T-helper 17 cell (primary cell): ENCODE results near the gene SYT3. TPM values are rescaled to one million over a fixed set of nuclear protein-coding genes. Genes with fewer than 3 reads are reported as not detected.

Source experiments
- ATAC-seq: fragments of 150-1000 bp; cut with Tn5 transposase; 2 replicates; pipeline ENCODE4 v1.10.0; 2021; ENCODE audit warnings: mild to moderate bottlenecking, moderate library complexity
- DNase-seq, 3 donors: peaks; one replicate each; pipeline versions ENCODE4 v3.0.0 to v3.0.0-alpha.2; 2020 to 2021
- H3K9me3 ChIP-seq: one replicate; pipeline ENCODE4 v1.7.0; 2013; ENCODE audit warnings: low read length, mild to moderate bottlenecking; ENCODE audit not compliant: control insufficient read depth, poor library complexity, severe bottlenecking
- H3K27ac Mint-ChIP-seq: one replicate; pipeline ENCODE4 v1.8.0; 2022; ENCODE audit warnings: mild to moderate bottlenecking, moderate library complexity, mixed read lengths
- H3K27me3 Mint-ChIP-seq: one replicate; pipeline ENCODE4 v1.8.0; 2022; ENCODE audit warnings: mixed read lengths
- H3K36me3 Mint-ChIP-seq: one replicate; pipeline ENCODE4 v1.8.0; 2022; ENCODE audit warnings: low read depth, mixed read lengths
- H3K4me1 Mint-ChIP-seq: one replicate; pipeline ENCODE4 v1.8.0; 2022; ENCODE audit warnings: mild to moderate bottlenecking, mixed read lengths
- H3K4me3 Mint-ChIP-seq: one replicate; pipeline ENCODE4 v1.8.0; 2022; ENCODE audit warnings: mild to moderate bottlenecking, moderate library complexity, mixed read lengths
- total RNA-seq, 4 donors: library from RNA in 2 of 4; stranded (reverse) in 2 of 4; gene quantifications; one replicate each; pipeline ENCODE4 v1.2.3 and lab custom pipeline; 2022 to 2026

SYT3 gene, protein sequence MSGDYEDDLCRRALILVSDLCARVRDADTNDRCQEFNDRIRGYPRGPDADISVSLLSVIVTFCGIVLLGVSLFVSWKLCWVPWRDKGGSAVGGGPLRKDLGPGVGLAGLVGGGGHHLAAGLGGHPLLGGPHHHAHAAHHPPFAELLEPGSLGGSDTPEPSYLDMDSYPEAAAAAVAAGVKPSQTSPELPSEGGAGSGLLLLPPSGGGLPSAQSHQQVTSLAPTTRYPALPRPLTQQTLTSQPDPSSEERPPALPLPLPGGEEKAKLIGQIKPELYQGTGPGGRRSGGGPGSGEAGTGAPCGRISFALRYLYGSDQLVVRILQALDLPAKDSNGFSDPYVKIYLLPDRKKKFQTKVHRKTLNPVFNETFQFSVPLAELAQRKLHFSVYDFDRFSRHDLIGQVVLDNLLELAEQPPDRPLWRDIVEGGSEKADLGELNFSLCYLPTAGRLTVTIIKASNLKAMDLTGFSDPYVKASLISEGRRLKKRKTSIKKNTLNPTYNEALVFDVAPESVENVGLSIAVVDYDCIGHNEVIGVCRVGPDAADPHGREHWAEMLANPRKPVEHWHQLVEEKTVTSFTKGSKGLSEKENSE
- total RNA-seq (not detected), total RNA-seq (lab: John Stamatoyannopoulos, UW) (0 to 0.15 reads per million in 2 donors)

DNA sequence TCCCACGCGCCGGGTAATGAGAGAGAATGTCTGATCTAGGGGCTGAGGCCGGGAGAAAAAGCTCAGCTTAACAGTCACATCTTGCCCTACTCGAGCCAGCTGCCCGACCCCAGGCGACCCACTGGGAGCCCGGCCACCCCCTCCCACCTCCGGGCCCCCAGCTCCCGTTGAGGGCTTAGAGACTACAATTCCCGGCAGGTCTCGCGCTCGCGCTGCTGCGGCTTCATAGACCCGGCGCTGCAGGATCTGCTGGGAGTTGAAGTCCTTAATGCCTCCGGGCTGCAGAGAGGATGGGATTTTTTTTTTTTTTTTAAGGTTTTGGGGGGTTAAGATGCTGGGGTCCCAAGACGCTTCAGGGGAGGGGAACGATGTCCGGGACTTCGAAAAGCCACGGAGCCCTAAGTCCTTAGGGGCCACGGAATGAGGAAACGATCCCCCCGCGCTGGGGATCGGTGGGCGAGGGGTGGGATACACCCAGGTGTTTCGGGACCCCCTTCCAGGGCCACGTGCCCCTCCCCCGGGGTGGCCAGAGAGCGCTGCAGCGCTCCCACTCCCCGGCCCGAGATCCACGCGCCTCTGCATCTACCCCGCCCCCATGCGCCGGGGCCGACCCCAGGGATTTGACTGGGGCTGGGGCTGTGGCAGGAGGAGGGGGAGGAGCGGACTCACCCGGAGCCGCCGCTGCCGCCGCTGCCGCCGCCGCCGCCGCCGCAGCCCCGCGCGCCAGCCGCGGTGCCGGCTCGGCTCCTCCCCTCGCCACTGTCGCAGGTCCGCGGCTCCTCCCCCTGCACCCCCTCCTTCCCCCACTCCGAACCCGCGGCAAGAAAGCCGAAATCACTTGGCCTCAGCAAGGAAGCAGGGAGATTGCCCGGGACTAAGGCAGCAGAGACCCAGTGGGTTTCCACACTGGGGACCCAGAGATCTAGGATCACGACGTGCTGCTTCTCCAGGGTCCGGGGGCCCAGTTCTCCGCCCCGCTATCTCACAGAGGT, at the start of gene SYT3:
TSS of gene SYT3 (minus strand) at position 761 of the 992 bp plus-strand sequence. CDS start 2,470 bp downstream, outside the sequence.
- H3K4me1 Mint-ChIP-seq: peaks cover 9% of the 10 kb centered on the region
- peaks cover 9% of the 10 kb centered on the region for H3K36me3 Mint-ChIP-seq
- H3K27me3 Mint-ChIP-seq: peaks cover 26% of the 10 kb centered on the region
- H3K9me3 ChIP-seq: no peaks in the 10 kb centered on the region
- peak in 1 of 3 donors; percentile 9 for DNase-seq
- peak within 1 kb of the TSS; percentile 62 for H3K4me3 Mint-ChIP-seq
- H3K27ac Mint-ChIP-seq: no peak within 1 kb of the TSS
- peak; percentile 70 for ATAC-seq

DNA sequence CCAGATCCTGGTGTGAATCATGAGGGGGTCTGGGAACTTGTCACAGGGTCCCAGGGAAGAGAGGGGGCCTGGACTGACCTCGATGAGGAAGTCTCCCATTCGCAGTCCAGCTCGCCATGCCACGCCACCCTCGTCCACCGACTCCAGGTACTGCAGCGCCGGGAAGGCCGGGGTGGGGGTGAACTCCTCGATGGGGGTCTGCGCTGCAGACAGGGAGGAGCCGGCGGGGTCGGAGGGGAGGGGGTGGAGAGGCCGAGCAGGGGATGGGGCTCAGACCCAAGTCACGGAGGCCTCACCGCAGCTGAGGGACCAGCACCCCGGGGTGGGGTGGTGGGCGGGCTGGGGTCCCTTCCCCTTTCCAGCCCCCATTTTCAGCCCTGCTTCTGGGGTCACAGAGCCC, 49.1 kb upstream of the SYT3 start:
- ATAC-seq: no peak
- DNase-seq: no peak
- H3K27ac Mint-ChIP-seq: no peak overlapping the region
- peaks cover 2% of the 10 kb centered on the region for H3K4me1 Mint-ChIP-seq
- peaks cover 8% of the 10 kb centered on the region for H3K36me3 Mint-ChIP-seq
- no peak overlapping the region for H3K4me3 Mint-ChIP-seq
- peaks cover 54% of the 10 kb centered on the region for H3K27me3 Mint-ChIP-seq
- no peaks in the 10 kb centered on the region for H3K9me3 ChIP-seq

DNA sequence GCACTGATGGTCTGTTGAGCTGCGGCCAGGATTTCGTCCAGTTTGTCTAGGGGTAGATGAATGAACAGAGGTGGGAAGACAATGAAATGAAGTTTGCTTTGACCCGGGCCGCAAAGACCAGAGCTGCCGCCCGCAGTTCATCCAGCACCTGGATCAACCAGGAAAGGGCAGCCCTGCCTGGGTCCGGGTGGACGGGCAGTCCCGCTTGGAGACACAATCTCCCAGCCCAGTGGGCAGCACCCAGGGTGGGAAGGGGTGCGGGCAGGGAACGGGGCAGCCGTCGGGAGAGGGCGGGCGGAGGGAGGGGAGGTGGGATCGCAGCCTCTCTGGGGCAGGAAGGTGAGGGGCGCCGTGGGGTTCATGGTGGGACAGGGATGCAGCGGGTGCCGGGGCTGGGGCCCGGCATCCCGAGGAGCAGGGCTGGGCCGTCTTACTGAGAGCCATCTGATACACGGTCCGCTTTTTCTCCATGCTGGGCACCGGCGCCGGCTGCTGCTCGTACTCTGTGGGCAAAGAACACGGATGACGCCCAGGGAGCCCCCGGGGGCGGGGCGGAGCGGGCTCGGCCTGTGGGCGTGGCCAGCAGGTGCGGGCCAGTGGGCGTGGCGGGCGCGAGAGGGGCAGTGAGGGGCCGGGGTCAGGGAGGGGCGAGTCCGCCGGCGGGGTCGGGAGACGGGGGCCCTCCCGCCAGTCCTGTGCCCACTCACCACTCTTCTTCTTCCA, 46.8 kb upstream of the SYT3 start:
- no peak for ATAC-seq
- DNase-seq: no peak
- Mint-ChIP-seq H3K36me3 (peaks cover 5% of the 10 kb centered on the region), H3K27ac (no peak overlapping the region), H3K4me3 (no peak overlapping the region), H3K4me1 (peaks cover 2% of the 10 kb centered on the region), H3K27me3 (peaks cover 53% of the 10 kb centered on the region)
- no peaks in the 10 kb centered on the region for H3K9me3 ChIP-seq

DNA sequence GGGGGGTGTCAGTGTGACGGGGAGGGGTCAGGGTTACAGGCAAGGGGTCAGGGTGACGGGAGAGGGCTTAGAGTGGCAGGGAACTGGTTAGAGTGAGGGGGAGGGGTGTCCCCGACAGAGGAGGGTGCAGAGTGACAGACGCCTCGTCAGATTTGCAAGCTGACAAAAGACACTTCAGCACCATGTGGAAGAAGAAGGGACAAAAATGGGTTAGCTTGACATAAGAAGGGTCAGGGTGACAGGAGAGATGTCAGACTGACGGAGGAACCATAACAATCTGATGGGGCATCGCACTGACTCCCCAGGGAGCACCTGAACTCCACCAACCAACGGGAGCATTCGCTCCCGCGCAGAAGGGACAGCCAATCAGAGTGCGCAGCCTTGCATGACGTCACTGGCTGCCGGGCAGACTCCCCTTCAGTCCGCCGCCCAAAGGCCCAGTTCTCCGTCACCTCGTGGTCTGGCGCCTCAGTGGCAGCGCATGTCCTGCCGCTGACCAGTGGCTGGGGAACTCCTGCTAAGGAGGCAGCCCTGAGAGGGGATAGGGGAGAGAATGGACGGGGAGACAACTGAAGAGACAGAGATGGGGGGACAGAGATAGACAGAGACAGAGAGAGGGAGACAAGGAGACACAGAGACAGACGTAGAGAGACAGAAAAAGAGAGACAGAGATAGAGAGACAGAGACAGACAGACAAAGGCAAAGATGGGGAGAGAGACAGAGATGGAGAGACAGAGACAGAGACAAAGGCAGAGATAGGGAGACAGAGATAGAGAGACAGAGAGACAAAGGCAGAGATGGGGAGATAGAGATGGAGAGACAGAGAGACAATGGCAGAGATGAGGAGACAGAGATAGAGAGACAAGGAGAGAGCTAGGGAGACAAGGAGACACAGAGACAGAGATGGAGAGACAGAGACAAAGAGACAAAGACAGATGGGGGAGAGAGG, 39.8 kb upstream of the SYT3 start:
- DNase-seq: peak; percentile 45 to 66 (median 50)
- Mint-ChIP-seq H3K27me3 (peaks cover 34% of the 10 kb centered on the region), H3K27ac (no peak overlapping the region), H3K4me1 (peaks cover under 1% of the 10 kb centered on the region), H3K4me3 (peak overlapping the region; percentile 25), H3K36me3 (peaks cover 4% of the 10 kb centered on the region)
- peak; percentile 96 for ATAC-seq
- H3K9me3 ChIP-seq: no peaks in the 10 kb centered on the region

DNA sequence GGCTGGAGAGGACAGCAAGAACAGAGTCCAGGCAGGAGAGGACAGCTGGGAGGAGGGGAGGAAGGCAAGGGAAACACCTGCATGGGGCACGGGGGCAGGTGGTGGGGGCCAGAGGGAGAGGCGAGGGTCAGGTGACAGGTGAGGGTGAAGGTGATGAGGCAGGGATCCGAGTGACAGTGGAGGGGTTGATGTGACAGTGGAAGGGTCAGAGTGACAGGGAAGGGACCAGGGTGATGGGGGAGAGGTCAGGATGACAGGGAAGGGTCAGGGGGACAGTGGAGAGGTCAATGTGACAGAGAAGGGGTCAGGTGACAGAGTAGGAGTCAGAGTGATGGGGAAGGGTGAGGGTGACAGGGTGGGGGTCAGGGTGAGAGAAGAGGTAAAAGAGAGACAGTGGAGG, 38.6 kb upstream of the SYT3 start:
- peaks cover 4% of the 10 kb centered on the region for H3K4me1 Mint-ChIP-seq
- no peaks in the 10 kb centered on the region for H3K9me3 ChIP-seq
- ATAC-seq: no peak
- H3K4me3 Mint-ChIP-seq: no peak overlapping the region
- no peak for DNase-seq
- peaks cover 3% of the 10 kb centered on the region for H3K36me3 Mint-ChIP-seq
- no peak overlapping the region for H3K27ac Mint-ChIP-seq
- peaks cover 36% of the 10 kb centered on the region for H3K27me3 Mint-ChIP-seq

DNA sequence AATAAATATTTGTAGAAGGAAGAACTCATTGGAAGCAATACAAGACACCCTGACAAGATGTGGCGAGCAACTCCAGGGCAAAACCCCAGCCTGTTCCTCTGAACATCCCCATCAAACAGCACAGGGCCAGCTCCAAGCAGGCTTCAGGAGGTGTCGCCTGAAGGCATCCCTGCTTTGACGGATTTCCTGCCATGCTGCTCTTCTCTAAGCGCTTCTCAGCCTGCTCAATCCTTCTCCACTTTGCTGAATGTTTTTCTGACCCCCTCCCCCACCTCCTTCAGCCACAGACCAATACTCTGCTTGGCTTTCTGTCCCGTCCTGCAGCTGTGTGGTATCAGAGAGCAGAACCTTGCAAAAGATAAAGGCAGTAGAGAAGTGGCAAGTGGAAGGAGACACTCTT, 38.0 kb upstream of the SYT3 start:
- H3K36me3 Mint-ChIP-seq: peaks cover 4% of the 10 kb centered on the region
- ATAC-seq (no peak), DNase-seq (no peak)
- no peak overlapping the region for H3K27ac Mint-ChIP-seq
- H3K9me3 ChIP-seq: no peaks in the 10 kb centered on the region
- H3K4me3 Mint-ChIP-seq: no peak overlapping the region
- peaks cover 8% of the 10 kb centered on the region for H3K4me1 Mint-ChIP-seq
- peaks cover 42% of the 10 kb centered on the region for H3K27me3 Mint-ChIP-seq

DNA sequence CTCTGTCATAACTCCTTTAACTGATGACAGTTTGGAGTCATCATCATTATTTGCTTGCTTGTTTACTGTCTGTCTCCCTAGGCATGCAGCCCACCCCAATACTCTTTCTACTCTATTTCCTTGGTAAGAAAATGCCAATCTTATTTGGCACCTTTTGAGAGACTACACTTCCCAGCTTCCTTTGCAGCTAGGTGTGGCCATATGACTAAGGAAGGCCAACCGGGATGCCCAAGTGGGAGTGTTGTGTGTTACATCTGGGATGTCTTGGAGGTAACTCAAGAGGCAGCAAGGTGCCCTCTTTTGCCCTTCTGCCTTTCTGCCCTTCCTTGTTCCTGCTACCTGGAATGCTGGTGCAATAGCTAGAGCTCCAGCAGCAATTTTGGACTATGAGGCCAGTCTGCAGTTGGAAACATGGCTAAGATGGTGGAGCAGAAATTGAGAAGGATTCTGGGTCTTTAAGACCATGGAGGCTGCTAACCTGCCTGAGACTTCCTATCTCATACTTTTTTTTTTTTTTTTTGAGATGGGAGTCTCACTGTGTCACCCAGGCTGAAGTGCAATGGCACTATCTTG, 37.0 kb upstream of the SYT3 start:
- H3K9me3 ChIP-seq: no peaks in the 10 kb centered on the region
- no peak for ATAC-seq
- DNase-seq: no peak
- H3K4me1 Mint-ChIP-seq: peaks cover 8% of the 10 kb centered on the region
- peaks cover 41% of the 10 kb centered on the region for H3K27me3 Mint-ChIP-seq
- H3K27ac Mint-ChIP-seq: no peak overlapping the region
- no peak overlapping the region for H3K4me3 Mint-ChIP-seq
- H3K36me3 Mint-ChIP-seq: peaks cover 4% of the 10 kb centered on the region

DNA sequence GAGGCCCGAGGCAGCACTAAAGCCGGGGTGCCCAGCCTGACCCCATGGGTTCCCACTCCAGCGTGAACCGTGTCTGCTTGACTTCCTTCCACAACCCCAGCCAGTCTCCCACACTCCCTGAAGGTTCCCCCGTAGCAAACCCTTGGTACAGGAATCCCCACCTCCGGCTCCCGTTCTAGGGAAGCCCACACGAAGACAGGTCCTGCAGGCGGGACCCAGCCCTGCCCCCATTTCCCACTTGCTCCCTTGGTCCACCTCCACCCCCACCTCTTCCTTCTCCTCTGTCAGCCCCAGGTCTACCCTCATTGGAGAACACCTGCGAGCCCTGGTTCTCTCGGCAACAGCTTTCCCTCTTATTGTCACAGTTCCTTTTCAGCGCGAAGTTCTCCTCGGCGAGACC, 33.4 kb upstream of the SYT3 start:
- peaks cover 12% of the 10 kb centered on the region for H3K4me1 Mint-ChIP-seq

DNA sequence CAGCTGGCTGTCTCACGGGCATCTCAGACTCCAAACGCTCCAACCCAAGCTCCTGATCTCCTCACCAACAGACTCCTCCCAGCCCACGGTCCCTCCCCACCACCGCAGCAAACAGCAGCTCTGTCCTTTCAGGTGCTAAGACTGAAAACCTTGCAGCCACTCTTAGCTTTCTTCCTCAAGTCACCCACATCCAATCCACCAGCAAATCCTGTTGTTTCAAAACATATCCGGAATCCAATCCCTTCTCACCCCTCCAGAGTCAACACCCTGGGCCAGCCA, 30.4 kb upstream of the SYT3 start:
- peaks cover 58% of the 10 kb centered on the region for H3K27me3 Mint-ChIP-seq
- H3K4me3 Mint-ChIP-seq: no peak overlapping the region
- peaks cover 8% of the 10 kb centered on the region for H3K36me3 Mint-ChIP-seq
- H3K27ac Mint-ChIP-seq: no peak overlapping the region
- H3K4me1 Mint-ChIP-seq: peaks cover 12% of the 10 kb centered on the region
- peaks cover 2% of the 10 kb centered on the region for H3K9me3 ChIP-seq
- ATAC-seq (no peak), DNase-seq (no peak)

More for the DNA sequence above, 33.4 kb upstream of the SYT3 start:
- H3K4me3 Mint-ChIP-seq: no peak overlapping the region
- ATAC-seq (no peak), DNase-seq (no peak)
- H3K27me3 Mint-ChIP-seq: peaks cover 61% of the 10 kb centered on the region
- no peak overlapping the region for H3K27ac Mint-ChIP-seq
- H3K9me3 ChIP-seq: peaks cover 2% of the 10 kb centered on the region
- H3K36me3 Mint-ChIP-seq: peaks cover 9% of the 10 kb centered on the region

DNA sequence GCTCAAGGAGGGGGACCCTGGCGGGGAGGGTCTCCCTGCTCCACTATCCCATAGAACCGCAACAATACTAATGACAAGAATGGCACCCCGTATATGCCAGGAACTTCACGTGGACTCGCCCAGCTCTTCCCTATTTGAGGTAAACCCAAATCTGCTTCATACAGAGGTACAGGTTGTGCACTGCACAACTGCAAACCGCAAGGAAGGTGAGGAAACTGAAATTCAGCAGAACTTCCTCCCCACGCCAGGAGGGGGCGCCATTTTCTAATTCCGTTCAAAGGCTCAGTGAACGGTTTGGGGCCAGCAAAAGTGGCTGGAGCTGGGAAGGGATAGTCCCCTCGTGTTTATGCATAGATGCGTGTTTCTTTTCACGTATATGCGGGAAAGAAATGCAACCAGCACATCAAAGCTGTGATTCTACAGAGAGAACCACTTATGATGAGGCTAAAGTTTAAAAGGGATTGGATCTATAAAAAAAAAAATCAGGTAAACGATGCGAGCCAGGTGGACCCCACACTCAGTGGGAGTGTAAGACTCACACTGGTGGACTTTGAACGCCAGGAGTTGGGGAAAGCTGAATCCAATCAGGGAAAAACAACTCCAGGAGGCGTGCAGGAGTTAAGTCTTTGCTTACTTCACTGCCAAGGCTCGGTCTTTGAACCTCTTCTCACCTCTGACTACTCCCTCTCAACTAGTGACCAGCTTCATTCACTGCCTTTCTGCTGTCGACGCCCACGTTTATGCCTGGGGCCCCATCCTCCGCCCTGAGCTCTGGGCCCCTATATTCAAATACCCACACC, 29.8 kb upstream of the SYT3 start:
- ATAC-seq (no peak), DNase-seq (peak in 1 of 3 donors; percentile 29)
- H3K4me3 Mint-ChIP-seq: no peak overlapping the region
- peaks cover 12% of the 10 kb centered on the region for H3K4me1 Mint-ChIP-seq
- peaks cover 61% of the 10 kb centered on the region for H3K27me3 Mint-ChIP-seq
- peaks cover 2% of the 10 kb centered on the region for H3K9me3 ChIP-seq
- H3K36me3 Mint-ChIP-seq: peaks cover 8% of the 10 kb centered on the region
- H3K27ac Mint-ChIP-seq: no peak overlapping the region

DNA sequence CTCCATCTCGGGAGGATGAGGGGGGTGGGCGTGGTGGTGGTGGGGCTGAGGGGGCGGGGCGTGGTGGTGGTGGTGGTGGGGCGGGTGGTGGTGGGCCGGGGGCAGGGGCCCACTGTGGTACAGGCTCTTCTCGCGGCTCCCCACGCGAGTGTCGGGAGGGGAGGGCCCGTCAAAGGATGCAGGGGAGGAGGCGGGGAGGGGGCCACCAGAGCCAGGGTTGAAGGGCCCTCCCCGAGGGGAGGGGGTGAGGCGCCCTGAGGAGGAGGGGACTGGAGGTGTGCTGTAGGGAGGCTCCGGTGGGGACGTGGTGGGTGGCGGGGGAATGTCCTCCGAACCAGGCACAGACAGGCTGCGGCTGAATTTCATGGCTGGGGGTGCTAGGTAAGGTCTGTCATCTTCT, 29.2 kb upstream of the SYT3 start:
- DNase-seq (no peak), ATAC-seq (no peak)
- H3K27ac Mint-ChIP-seq: no peak overlapping the region
- peaks cover 2% of the 10 kb centered on the region for H3K9me3 ChIP-seq
- H3K4me1 Mint-ChIP-seq: peaks cover 10% of the 10 kb centered on the region
- H3K4me3 Mint-ChIP-seq: no peak overlapping the region
- H3K27me3 Mint-ChIP-seq: peaks cover 61% of the 10 kb centered on the region
- peaks cover 8% of the 10 kb centered on the region for H3K36me3 Mint-ChIP-seq
